ENCODE data around the gene PSMB11. TPM values are rescaled to one million over a fixed set of nuclear protein-coding genes. Genes with fewer than 3 reads are reported as not detected.

PSMB11 gene
- total and polyA plus RNA-seq, 10 of the 15 experiments (the other 5 are each of a cell fraction or from before 2014, with no cell fraction given), result not detected

DNA sequence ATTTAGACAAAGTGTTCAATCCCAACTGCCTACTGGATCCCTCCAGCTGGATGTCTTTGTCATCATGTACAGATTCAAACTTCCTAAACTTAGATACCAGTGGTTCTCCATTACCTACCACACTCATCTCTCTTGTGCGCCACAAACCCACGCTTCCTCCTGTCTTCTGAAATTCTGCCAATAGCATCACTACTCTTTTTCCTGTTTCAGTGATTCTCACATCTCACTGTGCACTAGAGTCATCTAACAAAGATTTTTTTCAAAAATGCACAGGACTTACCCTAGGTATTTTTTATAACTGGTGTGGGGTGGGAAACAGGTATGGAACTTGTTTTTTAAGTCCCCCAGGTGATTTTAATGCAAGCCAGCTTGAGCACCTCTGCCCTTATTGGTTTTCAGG, 13.2 kb upstream of the PSMB11 start:
- BruUV-seq (replicated peaks), result TSS peak; percentile 18
- in situ Hi-C loops (cut with MboI) (no loop called here), intact Hi-C loops (cut with micrococcal nuclease; ENCODE audit: unreplicated experiment) (no loop called here)
- no peaks in the 10 kb centered on the region for H4K20me1 ChIP-seq (ENCODE audit: control insufficient read depth, insufficient read depth)
- DNase-seq (ENCODE audit: low read depth, low spot score), result no peak
- 74% methylated on average over 2 of the region's 2 CpGs for WGBS (ENCODE audit: insufficient coverage, insufficient replicate concordance, low lambda C conversion rate, missing lambda C conversion rate)
- peaks cover 6% of the 10 kb centered on the region for H3K4me1 ChIP-seq (ENCODE audit: control insufficient read depth, insufficient read depth, low read length)
- 0 out of 2 replicates have a peak overlapping the region, but pooled peaks have one; percentile 25 for H3K4me2 ChIP-seq (ENCODE audit: control insufficient read depth, insufficient read depth)
- H3K9me3 ChIP-seq (replicated peaks; ENCODE audit: control insufficient read depth, insufficient read depth, low read length), result no peaks in the 10 kb centered on the region
- no peaks in the 10 kb centered on the region for H3K27me3 ChIP-seq (replicated peaks in 1 of 2; ENCODE audit: control insufficient read depth in 2 of 2, insufficient read depth in 2 of 2, low read length in 1 of 2)
- H3K9ac ChIP-seq (ENCODE audit: control insufficient read depth, insufficient read depth, low read length), result no peak overlapping the region
- TF ChIP-seq, protein P1, sequence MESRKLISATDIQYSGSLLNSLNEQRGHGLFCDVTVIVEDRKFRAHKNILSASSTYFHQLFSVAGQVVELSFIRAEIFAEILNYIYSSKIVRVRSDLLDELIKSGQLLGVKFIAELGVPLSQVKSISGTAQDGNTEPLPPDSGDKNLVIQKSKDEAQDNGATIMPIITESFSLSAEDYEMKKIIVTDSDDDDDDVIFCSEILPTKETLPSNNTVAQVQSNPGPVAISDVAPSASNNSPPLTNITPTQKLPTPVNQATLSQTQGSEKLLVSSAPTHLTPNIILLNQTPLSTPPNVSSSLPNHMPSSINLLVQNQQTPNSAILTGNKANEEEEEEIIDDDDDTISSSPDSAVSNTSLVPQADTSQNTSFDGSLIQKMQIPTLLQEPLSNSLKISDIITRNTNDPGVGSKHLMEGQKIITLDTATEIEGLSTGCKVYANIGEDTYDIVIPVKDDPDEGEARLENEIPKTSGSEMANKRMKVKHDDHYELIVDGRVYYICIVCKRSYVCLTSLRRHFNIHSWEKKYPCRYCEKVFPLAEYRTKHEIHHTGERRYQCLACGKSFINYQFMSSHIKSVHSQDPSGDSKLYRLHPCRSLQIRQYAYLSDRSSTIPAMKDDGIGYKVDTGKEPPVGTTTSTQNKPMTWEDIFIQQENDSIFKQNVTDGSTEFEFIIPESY (IDR thresholded peaks at IDR 0.05), result 0 out of 2 replicates have a peak, but pooled peaks have one; percentile 20
- TF ChIP-seq MTA3 (IDR thresholded peaks at IDR 0.05; ENCODE audit: borderline replicate concordance, low read length), result no peak
- no peak overlapping the region for H3K27ac ChIP-seq (ENCODE audit: control insufficient read depth, insufficient read depth)
- no peak overlapping the region for H2AFZ ChIP-seq (ENCODE audit: control insufficient read depth, low read depth, low read length)
- ChIA-PET RAD21 (ENCODE audit: unreplicated experiment) (no interaction called here), CTCF (interaction anchor here (0.6 to 4.0 kb wide), 10 partner anchors 15 to 56 kb away, joined by 3 to 16 read pairs (median 4); no protein-coding TSS in a partner anchor), SMC1A (ENCODE audit: uncharacterized antibody, unreplicated experiment) (interaction anchor here (0.9 to 2.8 kb wide), 5 partner anchors 18 to 56 kb away, joined by 3 to 15 read pairs (median 6); no protein-coding TSS in a partner anchor), POLR2A (interaction anchor here (0.6 to 2.6 kb wide), 3 partner anchors 21 to 277 kb away, joined by 3 to 12 read pairs (median 3); no protein-coding TSS in a partner anchor)
- FAIRE-seq, result no peak
- peaks cover 8% of the 10 kb centered on the region for H3K79me2 ChIP-seq (ENCODE audit: control insufficient read depth, insufficient read depth, low read length)
- H3K36me3 ChIP-seq (ENCODE audit: control insufficient read depth in 2 of 2, insufficient read depth in 2 of 2, low read length in 1 of 2), result peaks cover 5 to 42% of the 10 kb centered on the region in 2 experiments
- peak; percentile 33; the same call in 2 of the 3 replicates for ATAC-seq
- H3K4me3 ChIP-seq, result no peak overlapping the region; the same call in 1 of the 2 replicates

- FAIRE-seq (no peak), ATAC-seq (no peak), DNase-seq (ENCODE audit: low read depth, low spot score) (no peak)
- BruUV-seq (replicated peaks), result TSS peak; percentile 45
- Histone ChIP-seq H3K79me2 (ENCODE audit: control insufficient read depth, insufficient read depth, low read length) (peaks cover 17% of the 10 kb centered on the region), H2AFZ (ENCODE audit: control insufficient read depth, low read depth, low read length) (no peak overlapping the region), H3K9ac (ENCODE audit: control insufficient read depth, insufficient read depth, low read length) (no peak overlapping the region), H3K9me3 (replicated peaks; ENCODE audit: control insufficient read depth, insufficient read depth, low read length) (no peaks in the 10 kb centered on the region), H4K20me1 (ENCODE audit: control insufficient read depth, insufficient read depth) (no peaks in the 10 kb centered on the region), H3K27ac (ENCODE audit: control insufficient read depth, insufficient read depth) (no peak overlapping the region), H3K4me3 (no peak overlapping the region), H3K27me3 (replicated peaks in 1 of 2; ENCODE audit: control insufficient read depth in 2 of 2, insufficient read depth in 2 of 2, low read length in 1 of 2) (no peaks in the 10 kb centered on the region), H3K4me2 (ENCODE audit: control insufficient read depth, insufficient read depth) (no peak overlapping the region), H3K36me3 (ENCODE audit: control insufficient read depth in 2 of 2, insufficient read depth in 2 of 2, low read length in 1 of 2) (peaks cover 2 to 27% of the 10 kb centered on the region in 2 experiments), H3K4me1 (ENCODE audit: control insufficient read depth, insufficient read depth, low read length) (peaks cover 6% of the 10 kb centered on the region)
- ChIA-PET SMC1A (ENCODE audit: uncharacterized antibody, unreplicated experiment) (interaction anchor here (1.2 kb wide), 2 partner anchors 14 to 25 kb away, joined by 3 to 4 read pairs; no protein-coding TSS in a partner anchor), CTCF (interaction anchor here (0.7 to 4.0 kb wide), 8 partner anchors 24 to 101 kb away, joined by 3 to 16 read pairs (median 5); partner anchors contain the start of gene CDH24), POLR2A (interaction anchor here (1.1 kb wide), 1 partner anchor 25 kb away, joined by 3 read pairs; no protein-coding TSS in a partner anchor), RAD21 (ENCODE audit: unreplicated experiment) (no interaction called here)
- TF ChIP-seq SMARCA5 (IDR thresholded peaks at IDR 0.05), result no peak
- TF ChIP-seq, protein P2, sequence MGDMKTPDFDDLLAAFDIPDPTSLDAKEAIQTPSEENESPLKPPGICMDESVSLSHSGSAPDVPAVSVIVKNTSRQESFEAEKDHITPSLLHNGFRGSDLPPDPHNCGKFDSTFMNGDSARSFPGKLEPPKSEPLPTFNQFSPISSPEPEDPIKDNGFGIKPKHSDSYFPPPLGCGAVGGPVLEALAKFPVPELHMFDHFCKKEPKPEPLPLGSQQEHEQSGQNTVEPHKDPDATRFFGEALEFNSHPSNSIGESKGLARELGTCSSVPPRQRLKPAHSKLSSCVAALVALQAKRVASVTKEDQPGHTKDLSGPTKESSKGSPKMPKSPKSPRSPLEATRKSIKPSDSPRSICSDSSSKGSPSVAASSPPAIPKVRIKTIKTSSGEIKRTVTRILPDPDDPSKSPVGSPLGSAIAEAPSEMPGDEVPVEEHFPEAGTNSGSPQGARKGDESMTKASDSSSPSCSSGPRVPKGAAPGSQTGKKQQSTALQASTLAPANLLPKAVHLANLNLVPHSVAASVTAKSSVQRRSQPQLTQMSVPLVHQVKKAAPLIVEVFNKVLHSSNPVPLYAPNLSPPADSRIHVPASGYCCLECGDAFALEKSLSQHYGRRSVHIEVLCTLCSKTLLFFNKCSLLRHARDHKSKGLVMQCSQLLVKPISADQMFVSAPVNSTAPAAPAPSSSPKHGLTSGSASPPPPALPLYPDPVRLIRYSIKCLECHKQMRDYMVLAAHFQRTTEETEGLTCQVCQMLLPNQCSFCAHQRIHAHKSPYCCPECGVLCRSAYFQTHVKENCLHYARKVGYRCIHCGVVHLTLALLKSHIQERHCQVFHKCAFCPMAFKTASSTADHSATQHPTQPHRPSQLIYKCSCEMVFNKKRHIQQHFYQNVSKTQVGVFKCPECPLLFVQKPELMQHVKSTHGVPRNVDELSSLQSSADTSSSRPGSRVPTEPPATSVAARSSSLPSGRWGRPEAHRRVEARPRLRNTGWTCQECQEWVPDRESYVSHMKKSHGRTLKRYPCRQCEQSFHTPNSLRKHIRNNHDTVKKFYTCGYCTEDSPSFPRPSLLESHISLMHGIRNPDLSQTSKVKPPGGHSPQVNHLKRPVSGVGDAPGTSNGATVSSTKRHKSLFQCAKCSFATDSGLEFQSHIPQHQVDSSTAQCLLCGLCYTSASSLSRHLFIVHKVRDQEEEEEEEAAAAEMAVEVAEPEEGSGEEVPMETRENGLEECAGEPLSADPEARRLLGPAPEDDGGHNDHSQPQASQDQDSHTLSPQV (IDR thresholded peaks at IDR 0.05), result no peak
- no peak for TF ChIP-seq IKZF1 (conservative IDR thresholded peaks at IDR 0.05)
- TF ChIP-seq MAX (IDR thresholded peaks at IDR 0.05; ENCODE audit: low read depth, low read length), result no peak
- no peak for TF ChIP-seq SPI1 (IDR thresholded peaks at IDR 0.05; ENCODE audit: borderline replicate concordance, insufficient read depth, low read depth, low read length)
- TF ChIP-seq SP1 (IDR thresholded peaks at IDR 0.05; ENCODE audit: low read depth, low read length), result no peak
- in situ Hi-C loops (cut with MboI) (no loop called here), intact Hi-C loops (cut with micrococcal nuclease; ENCODE audit: unreplicated experiment) (no loop called here)
- WGBS (ENCODE audit: insufficient coverage, insufficient replicate concordance, low lambda C conversion rate, missing lambda C conversion rate), result 94% methylated on average over 4 of the region's 4 CpGs
Measured at GRCh38 chr14:23030936-23031335, 11.1 kb upstream of the PSMB11 start.
